Activated B cell treated with CpG ODN at 0.5 μM for 24 hours (primary cell): Measurements from ENCODE around the gene COMMD1. TPM values are rescaled to one million over a fixed set of nuclear protein-coding genes. Genes with fewer than 3 reads are reported as not detected.

ENCODE experiments used
- ATAC-seq: fragments of 200-7000 bp; cut with Tn5 transposase; one replicate; pipeline ENCODE4 v1.10.0; 2021; ENCODE audit warnings: low read depth, mild to moderate bottlenecking, moderate library complexity
- CTCF ChIA-PET: fragments of 350-600 bp; sonication (Branson Sonifier 250); formaldehyde crosslinking; loops from one replicate; lab custom pipeline; 2021; ENCODE audit warnings: antibody characterized with exemption; lab: Charles Lee
- POLR2A ChIA-PET: fragments of 350-600 bp; sonication (Branson Sonifier 250); formaldehyde crosslinking; loops from one replicate; lab custom pipeline; 2021; ENCODE audit warnings: antibody characterized with exemption; lab: Charles Lee
- DNase-seq: peaks from one replicate; pipeline ENCODE4 v3.0.0; 2022
- H3K27ac Mint-ChIP-seq: one replicate; pipeline ENCODE4 v1.8.0; 2020; ENCODE audit warnings: mixed read lengths
- H3K27me3 Mint-ChIP-seq: one replicate; pipeline ENCODE4 v1.8.0; 2021; ENCODE audit warnings: mixed read lengths
- H3K36me3 Mint-ChIP-seq: one replicate; pipeline ENCODE4 v1.8.0; 2021; ENCODE audit warnings: low read depth, mixed read lengths
- H3K4me1 Mint-ChIP-seq: one replicate; pipeline ENCODE4 v1.8.0; 2021; ENCODE audit warnings: mixed read lengths
- H3K4me3 Mint-ChIP-seq: one replicate; pipeline ENCODE4 v1.8.0; 2020; ENCODE audit warnings: mild to moderate bottlenecking, mixed read lengths
- H3K9me3 Mint-ChIP-seq: one replicate; pipeline ENCODE4 v1.8.0; 2020; ENCODE audit warnings: mixed read lengths
- intact Hi-C: fragments of 100-400 bp; cut with micrococcal nuclease; formaldehyde crosslinking; loops from one replicate; pipeline ENCODE4 v1.15.1; 2024
- total RNA-seq: library from RNA; stranded (reverse); gene quantifications from 2 replicates; pipeline ENCODE4 v1.2.3, GENCODE V29; 2022
- TF ChIP-seq, protein P1 (sequence below): fragments of 200-600 bp; IDR thresholded peaks from one replicate; pipeline ENCODE4 v1.8.0; 2022; ENCODE audit warnings: antibody characterized with exemption, mild to moderate bottlenecking

COMMD1 gene
- total RNA-seq, 1 donor from 2014 or later = 37.1 TPM

- Mint-ChIP-seq H3K27ac (no peak overlapping the region), H3K36me3 (no peaks in the 10 kb centered on the region), H3K4me1 (peaks cover 20% of the 10 kb centered on the region), H3K27me3 (no peaks in the 10 kb centered on the region), H3K4me3 (no peak overlapping the region), H3K9me3 (no peaks in the 10 kb centered on the region)
- TF ChIP-seq, protein P1, sequence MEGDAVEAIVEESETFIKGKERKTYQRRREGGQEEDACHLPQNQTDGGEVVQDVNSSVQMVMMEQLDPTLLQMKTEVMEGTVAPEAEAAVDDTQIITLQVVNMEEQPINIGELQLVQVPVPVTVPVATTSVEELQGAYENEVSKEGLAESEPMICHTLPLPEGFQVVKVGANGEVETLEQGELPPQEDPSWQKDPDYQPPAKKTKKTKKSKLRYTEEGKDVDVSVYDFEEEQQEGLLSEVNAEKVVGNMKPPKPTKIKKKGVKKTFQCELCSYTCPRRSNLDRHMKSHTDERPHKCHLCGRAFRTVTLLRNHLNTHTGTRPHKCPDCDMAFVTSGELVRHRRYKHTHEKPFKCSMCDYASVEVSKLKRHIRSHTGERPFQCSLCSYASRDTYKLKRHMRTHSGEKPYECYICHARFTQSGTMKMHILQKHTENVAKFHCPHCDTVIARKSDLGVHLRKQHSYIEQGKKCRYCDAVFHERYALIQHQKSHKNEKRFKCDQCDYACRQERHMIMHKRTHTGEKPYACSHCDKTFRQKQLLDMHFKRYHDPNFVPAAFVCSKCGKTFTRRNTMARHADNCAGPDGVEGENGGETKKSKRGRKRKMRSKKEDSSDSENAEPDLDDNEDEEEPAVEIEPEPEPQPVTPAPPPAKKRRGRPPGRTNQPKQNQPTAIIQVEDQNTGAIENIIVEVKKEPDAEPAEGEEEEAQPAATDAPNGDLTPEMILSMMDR = no peak
- ChIA-PET CTCF (no interaction called here), POLR2A (no interaction called here)
- ATAC-seq (no peak), DNase-seq (no peak)
- intact Hi-C loops = no loop called here
Measured at GRCh38 chr2:62176801-62177200, 271.3 kb downstream of the COMMD1 start.

DNA sequence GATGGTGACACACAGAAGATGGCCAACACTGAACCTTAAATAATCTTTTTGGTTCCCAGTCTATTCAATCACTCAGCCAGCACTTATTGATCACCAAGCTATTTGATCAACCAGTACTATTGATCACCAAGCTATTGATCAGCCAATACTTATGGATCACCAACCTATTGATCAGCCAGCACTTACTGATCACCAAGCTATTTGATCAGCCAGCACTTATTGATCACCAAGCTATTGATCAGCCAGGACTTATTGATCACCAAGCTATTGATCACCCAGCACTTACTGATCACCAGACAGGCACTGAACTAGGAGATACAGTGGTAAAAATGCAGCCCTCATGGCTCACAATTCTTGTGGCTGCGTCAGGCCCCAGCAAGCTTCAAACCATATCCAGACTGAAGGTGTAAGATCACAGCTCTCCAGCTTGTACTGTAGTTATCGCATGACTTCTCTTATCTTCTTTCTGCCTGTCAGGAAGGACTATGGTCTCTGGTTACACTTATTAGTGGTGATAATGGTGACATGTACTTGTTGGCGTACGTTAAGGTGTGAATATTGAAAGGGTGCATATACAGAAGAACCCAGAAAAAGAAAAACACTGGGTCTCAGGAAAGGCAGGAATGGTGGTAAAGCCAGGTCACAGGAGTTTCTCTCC, 272.0 kb downstream of the COMMD1 start:
- Mint-ChIP-seq H3K9me3 (no peaks in the 10 kb centered on the region), H3K4me1 (peaks cover 20% of the 10 kb centered on the region), H3K27me3 (no peaks in the 10 kb centered on the region), H3K27ac (no peak overlapping the region), H3K36me3 (no peaks in the 10 kb centered on the region), H3K4me3 (no peak overlapping the region)
- no peak for ATAC-seq
- CTCF ChIA-PET = no interaction called here
- TF ChIP-seq, protein P1 = no peak
- DNase-seq = no peak
- intact Hi-C loops = no loop called here
- POLR2A ChIA-PET = no interaction called here

DNA sequence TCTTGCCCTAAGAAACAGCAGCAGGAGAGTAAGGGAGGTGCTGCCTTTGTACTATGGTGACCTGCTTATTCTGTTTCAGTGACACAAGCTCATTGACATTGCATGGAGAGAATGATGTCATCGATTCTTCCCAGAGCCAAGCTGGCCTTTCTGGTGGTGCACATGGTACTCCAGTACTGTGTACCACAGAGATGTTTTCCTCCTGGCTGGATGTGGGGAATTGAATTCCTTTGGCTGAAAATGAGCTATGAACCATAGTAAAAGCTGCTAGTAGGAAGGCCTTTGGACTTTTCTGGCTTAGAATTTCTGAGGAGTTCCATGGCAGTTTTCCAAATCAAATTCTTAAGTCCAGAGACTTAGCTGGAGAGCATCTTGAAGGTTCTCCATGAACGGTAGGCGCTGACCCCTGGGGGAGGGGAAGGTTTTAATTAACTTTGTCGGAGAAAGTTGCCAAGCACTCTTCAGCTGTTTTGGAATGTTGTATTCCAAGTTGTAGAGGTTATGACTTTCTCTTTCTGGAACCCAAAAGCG, 273.3 kb downstream of the COMMD1 start:
- ChIA-PET CTCF (no interaction called here), POLR2A (interaction anchor here (0.6 kb wide), 2 partner anchors 14 to 1362 kb away, joined by 3 read pairs; no protein-coding TSS in a partner anchor)
- Mint-ChIP-seq H3K27ac (no peak overlapping the region), H3K4me1 (peaks cover 20% of the 10 kb centered on the region), H3K36me3 (no peaks in the 10 kb centered on the region), H3K27me3 (no peaks in the 10 kb centered on the region), H3K9me3 (no peaks in the 10 kb centered on the region), H3K4me3 (no peak overlapping the region)
- intact Hi-C loops = no loop called here
- ATAC-seq = no peak
- TF ChIP-seq, protein P1 = no peak
- no peak for DNase-seq

DNA sequence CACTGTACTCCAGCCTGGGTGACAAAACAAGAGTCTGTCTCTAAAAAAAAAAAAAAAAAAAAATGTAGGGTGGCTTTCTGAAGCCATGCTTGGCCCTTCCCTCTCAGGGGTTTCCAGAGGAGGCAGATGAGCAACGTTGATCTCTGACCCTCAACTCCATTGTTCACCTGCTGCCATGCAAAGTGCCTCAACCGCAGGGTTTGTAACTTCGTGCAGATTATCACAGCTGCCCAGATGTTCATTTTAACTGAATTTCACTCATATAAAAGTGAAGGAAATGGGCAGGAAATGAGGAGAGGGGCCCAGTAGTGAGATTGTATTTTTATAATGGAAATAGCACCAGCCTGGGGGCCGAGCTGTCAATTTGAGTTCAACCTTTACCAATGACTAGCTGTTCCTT, 275.5 kb downstream of the COMMD1 start:
- POLR2A ChIA-PET = interaction anchor here (0.7 kb wide), 1 partner anchor 34 kb away, joined by 8 read pairs; no protein-coding TSS in a partner anchor
- Mint-ChIP-seq H3K9me3 (no peaks in the 10 kb centered on the region), H3K4me3 (no peak overlapping the region), H3K36me3 (no peaks in the 10 kb centered on the region), H3K27me3 (no peaks in the 10 kb centered on the region), H3K4me1 (peaks cover 20% of the 10 kb centered on the region), H3K27ac (no peak overlapping the region)
- TF ChIP-seq, protein P1 = no peak
- no peak for ATAC-seq
- CTCF ChIA-PET = no interaction called here
- DNase-seq = no peak
- intact Hi-C loops = no loop called here

GRCh38 chr2:62181843-62182242, 276.4 kb downstream of the COMMD1 start:
- H3K27ac Mint-ChIP-seq = no peak overlapping the region
- POLR2A ChIA-PET = no interaction called here

More at GRCh38 chr2:62181843-62182242, 276.4 kb downstream of the COMMD1 start:
- Mint-ChIP-seq H3K9me3 (no peaks in the 10 kb centered on the region), H3K36me3 (no peaks in the 10 kb centered on the region), H3K4me3 (no peak overlapping the region), H3K27me3 (no peaks in the 10 kb centered on the region), H3K4me1 (peaks cover 20% of the 10 kb centered on the region)
- CTCF ChIA-PET = no interaction called here
- DNase-seq = no peak
- intact Hi-C loops = no loop called here
- TF ChIP-seq, protein P1 = no peak
- no peak for ATAC-seq
